GM18868 (cell line): Measurements from ENCODE around the gene TRPV5.

Experiments used
- ATAC-seq: cut with Tn5 transposase; IDR thresholded peaks from one replicate; pipeline ENCODE4 v1.9.1; 2021; ENCODE audit warnings: mild to moderate bottlenecking, moderate library complexity; ENCODE audit not compliant: unreplicated experiment

TRPV5 gene

DNA sequence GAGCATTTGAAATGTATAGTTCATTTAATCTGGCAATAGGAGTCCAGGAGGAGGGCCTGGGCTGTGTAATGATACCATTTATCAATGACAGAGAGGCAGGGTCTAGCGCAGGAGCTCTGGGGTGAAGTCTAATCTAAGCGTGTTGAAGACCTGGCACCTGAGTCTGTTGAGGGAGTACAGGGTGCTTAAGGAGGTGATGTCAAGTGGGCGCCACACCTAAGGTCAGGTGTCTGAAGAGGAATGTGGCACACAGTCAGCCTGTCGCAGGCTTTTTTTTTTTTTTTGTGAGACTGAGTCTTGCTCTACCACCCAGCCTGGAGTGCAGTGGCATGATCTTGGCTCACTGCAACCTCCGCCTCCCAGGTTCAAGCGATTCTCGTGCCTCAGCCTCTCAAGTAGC is 8.0 kb upstream of the TRPV5 start:
- ATAC-seq = no peak

DNA sequence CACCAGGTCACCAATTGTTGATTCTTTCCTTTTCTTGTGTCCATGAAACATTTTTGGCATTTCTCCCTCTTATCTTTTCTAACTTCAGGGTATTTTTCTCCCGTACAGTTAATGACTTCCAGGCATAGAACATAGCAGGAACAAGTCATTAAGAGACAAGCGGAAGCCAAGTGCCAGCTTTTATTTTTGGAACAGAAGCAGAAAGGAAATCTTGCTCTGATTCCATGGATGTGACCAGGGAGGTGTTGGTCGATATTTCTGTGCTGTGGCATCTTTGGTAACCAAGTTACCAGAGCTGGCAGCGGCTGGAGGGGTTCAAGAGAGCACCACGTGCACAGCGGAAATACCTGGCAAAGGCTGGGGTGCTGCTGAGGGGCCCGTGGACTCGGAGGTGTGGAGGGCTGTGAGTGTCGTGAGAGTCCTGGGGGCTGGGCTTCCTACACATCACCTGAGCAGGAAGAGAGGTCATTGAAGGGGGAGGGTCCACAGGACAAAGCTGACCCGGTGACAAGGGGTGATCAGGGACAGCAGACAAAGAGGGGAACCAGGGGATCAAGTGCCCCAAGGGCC is 7.5 kb upstream of the TRPV5 start:
- no peak for ATAC-seq

DNA sequence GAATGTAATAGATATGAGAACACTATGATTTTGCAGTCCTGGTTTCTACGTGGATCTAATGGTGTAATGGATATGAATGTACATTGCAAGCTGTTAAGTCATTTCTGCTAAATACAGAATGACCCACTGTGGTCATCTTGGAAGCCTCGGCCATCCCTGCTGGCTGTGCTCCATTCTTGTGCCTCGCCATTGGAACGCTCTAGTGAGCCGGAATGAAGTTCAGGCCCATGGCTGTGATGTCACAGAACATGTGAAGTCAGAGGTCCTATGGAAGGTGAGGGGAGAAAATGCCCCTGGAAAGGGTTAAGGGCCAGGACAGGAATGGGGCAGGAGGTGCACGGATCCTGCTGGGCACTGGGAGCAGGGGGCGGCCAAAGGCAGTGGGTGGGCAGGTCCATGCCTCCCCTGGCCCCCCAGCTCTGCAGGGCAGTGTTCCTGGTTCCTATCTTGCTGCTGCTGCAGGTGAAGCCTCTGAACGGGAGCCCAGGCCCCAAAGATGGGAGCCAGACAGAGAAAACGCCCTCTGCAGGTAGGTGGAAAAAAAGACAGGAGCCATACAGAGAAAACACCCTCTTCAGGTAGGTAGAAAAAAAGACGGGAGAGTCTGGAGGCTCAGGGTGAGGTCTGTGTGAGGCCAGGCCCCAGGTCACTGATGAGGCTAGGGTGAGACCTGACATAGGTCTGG is 5.8 kb upstream of the TRPV5 start, which contains the start of gene LLCFC1:
LLCFC1 (plus strand) TSS at position 259 of the 685 bp plus-strand sequence; CDS start at position 397, 138 bp downstream.
- ATAC-seq = no peak

DNA sequence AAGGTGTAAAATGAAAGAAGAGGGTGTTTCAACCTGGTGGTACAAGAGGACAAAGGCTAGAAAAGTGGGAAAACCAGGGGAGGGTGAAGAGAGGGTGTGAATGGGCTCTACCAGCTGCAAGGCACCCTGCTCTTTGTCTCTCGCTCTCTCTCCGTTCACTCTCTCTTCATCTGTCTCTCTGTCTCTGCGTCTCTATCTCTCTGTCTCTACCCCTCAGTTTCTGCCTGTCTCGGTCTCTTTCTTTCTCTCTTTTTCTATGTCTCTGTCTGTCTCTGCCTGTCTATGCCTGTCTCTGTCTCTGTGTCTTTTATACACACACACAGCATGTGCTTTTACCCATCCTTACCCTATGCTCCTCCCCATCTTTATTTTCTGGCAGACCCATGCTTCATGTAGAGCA is 5.1 kb upstream of the TRPV5 start:
- no peak for ATAC-seq

DNA sequence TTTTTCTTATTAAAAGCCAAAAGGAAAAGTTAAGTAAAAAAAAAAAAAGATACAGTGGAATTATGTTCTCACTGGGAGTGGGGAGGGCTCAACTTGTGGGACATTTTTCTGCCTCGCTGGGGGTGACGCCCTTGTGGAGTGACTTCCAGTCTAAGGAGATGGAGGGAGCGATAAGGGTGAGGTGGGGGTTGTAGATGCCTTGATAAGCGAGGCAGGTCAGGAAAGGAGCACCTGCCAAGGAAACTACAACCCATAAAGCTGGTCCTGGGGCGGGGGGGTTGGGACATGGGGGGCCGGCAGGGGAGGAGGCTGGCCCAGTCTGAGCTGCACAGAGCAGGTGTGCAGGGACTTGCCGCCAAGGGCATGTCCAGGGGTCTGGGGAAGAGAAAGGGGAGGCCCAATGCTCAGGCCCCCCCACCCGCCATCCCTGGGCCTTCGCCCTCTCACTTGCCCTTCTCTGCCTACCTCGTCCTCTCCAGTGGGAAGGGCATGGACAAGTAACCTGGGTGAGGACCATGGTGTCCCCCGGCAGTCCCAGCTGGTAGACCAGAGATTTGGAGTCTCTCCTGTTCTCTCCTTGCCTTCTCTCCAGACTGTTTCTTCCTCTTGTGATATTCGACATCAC is 2.5 kb upstream of the TRPV5 start:
- no peak for ATAC-seq

DNA sequence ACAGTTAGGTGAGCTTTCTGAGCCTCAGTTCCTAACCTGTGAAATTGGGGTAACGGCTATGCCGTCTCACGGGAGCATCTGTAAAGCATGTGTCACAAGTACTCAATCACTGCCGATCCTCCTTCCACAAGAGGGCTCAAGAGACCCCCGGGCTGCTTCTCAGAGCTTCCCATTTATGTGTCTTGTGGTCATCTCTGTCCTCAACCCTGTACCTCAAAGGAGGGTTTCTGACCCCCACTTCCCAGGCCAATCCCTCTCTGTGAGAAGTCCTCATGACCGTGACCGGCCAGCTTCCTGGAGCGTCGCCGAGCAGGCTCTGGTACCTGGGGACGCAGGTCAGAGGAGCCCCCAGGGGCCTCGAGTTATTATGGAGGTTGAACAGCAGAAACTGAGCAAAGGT is 510 bp upstream of the TRPV5 start:
- ATAC-seq = no peak

DNA sequence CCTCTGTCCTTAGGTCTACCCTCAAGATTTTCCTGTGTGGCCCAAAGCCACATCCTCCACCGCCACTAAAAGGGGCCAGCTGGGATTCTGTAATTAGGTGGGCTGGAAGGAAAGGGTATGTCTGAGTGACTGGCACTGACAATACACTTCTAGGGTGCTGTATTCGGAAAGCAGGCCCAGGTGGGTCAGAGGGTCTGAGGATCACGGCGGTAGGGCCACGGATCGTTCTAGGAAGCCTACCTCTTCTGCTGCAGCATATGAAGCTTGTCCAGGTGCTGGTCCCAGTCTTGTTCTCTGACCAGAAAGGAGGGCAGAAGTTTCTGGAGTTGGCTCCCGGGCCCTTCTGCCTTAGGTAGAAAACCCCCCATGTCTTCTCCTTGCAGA is 462 bp downstream of the TRPV5 start:
- no peak for ATAC-seq

DNA sequence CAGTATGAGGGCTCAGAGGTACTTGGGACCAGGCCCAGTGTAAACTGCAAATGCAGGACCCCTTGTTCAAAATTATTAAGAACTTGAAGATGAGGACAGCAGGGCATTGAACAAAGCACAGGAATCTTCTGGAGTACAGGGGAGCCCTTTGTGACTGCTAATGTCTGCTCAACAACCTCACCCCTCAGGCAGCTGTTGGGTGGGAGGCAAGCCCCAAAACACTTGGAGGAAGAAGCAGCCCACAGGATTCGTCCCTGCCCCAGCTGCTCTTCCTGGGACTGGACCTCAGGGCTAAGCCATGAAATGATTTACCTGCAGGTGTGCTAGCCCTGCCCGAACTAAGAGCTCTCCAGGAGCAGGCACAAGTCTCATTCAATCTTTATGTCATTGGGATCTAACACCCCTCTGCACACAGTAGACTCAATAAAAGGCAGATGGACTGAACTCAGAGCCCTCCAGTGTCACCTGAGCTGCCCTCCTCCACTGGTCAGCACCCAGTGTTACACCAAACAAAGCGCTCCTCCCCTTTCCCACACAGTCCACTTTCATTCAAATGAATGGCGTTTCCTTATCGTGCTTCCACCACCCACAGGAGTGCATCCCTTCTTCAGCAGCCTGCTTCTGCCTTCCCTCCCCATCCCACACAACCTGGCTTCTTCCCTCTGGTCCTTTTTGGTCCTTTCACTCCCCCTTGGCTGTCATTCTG is 1.0 kb downstream of the TRPV5 start:
- ATAC-seq = no peak

DNA sequence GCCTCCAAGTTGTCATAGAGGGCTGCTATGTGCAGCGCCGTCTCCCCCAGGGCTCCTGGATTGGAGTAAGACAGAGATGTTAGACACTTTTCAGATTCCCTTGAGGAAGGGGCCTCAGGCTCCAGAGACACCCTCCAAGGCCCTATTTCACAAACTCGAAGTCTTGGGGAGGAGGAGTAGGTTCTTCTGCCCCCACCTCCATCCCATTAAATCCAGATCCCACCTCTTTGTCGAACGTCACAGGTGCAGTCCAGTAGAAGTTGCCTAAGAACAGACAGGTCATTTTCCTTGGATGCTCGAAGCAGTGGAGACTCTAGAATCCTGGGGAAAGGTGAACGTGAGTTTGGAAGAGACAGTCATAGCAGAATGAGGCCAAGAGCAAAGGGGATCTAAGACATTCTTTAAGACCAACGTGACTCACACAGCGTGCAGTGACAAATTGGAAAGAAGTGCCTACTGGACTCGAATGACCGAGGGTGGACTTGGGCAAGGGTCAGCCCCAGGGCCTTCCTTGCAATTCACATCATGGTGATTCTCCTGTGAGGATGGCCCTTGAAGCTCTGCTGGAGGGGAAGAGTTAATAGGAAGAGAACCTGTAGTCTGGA is 3.3 kb downstream of the TRPV5 start:
- ATAC-seq = no peak

DNA sequence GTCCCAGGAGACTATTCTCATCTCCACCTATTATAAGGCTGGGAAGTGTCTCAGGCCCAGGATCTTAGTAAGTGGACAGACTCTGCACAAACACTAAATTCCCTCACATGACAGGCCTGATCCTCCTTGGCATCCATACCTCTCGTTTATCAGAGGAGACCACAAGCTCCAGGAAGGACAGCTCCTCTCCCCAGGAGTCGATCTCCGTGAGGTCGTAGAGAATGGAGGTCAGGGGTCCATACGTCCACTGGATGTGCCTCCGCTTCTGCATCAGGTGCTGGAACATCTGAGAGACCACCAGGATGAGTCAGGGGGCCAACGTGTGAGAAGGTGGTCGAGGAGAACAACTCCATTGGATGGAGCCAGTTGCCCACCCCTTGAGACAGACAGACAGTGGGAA is 5.6 kb downstream of the TRPV5 start:
- ATAC-seq = no peak

DNA sequence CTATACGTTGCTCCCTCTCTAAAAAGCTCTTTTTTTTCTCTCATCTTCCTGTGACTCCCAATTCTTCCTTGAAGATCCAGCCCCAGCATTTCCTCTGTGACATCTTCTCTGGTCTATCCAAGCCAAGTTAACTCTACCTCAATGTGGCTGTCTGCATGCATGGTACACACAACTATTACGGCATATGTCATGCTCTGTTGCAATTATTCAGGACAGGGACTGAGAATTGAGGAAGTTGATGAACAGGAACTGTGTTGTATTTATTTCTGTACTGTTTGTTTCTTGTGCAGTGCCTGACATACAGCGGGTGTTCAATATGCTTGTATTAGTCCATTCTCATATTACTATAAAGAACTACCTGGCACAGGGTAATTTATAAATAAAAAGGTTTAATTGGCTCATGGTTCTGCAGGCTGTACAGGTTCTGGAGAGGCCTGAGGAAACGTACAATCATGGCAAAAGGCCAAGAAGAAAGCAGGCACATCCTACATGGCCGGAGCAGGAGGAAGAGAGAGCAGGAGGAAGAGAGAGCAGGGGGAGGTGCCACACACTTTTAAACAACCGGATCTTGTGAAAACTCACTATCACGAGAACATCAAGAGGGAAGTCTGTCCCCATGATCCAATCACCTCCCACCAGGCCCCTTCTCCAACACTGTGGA is 6.3 kb downstream of the TRPV5 start:
- ATAC-seq = peak; percentile 49

DNA sequence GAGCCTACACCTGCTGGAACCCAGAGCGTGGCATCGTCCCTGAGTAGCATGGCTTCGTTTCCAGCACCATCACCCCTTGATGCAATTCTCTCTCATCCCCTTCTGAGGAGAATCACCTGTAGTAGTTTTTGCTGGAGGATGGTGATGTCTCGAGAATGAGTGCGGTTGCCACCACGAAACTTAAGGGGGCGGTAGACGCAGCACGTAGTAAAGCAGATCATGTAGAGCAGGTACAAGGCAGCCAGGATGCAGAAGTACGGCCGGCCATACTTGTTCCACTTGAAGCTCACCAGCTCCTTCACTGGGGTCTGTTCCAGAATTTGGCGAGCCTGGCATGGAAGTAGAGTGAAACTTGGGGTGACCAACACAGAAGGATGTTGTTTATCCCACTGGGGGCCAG is 8.1 kb downstream of the TRPV5 start:
- ATAC-seq = peak; percentile 45

DNA sequence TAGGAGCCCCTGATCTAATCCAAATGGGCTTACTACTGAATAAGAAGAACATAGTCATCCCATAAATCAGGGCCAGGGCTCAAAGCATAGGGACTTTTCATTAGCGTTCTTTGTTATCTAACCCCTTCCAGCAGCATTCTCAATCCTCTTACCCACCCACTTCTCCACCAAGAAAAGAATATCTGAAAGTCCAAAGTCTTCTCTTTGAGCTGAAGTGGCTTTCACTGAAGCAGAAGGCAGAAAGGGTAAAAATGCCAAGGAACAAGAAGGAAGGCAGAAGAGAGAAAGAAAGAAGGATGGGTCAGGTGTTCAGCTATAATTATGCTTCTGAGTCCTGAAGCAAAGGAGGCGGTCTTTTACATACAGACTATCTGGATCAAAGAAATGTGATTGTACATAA is 10.2 kb downstream of the TRPV5 start:
- no peak for ATAC-seq

DNA sequence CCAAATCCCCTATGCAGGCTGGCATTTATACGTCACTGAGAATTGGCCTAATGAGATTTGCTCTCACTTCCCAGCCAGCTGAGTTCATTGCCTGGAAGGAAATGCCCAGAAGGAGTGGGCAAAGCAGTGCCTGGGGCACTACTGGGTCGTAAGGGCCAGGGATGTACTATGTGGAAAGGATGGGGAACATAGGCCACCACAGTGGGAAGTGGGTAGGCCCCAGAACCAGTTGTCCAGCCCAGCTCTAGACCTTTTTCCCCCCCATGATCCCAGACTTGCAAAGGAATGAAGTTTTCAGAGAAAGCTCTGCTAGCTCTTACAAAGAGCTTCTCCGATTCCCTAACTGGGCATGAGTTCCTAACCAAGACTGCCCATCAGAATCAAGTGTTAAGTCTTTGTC is 13.9 kb downstream of the TRPV5 start:
- ATAC-seq = no peak

DNA sequence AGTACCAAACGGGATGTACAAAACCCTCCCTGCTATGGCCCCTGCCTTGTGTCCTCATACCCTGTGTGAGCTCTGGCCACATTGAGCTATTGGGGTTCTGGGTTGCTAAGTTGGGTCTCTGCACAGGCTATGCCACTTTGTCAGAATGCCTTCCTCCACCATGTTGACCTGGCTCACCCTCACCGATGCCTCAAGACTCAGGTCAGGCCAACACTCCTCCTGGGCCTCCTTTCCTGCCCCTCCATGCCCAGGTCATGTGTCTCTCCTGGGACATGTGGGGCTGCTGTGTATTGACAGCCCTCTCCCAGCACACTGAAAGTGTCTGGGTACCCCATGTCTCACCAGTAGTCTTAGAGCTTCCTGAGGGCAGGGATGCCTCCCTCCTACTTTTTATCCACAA is 14.6 kb downstream of the TRPV5 start:
- no peak for ATAC-seq

DNA sequence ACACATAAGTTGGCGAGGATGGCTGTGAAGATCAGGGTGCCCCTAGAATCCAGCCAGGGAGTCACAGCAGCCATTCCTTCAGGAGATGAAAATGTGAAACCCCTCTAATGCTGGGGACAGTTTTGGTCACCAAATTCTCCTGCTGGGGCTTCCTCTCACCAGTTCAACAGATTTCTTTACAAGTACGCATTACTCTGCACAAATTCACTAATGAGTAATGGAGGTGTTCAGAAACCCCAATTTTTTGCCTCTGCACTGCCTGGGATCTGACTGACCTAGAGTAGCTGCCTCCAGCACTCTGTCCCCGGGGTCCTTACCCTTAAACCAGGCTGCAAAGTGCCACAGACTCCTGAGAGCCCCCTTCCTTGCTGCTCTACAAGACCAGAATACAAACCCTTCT is 16.1 kb downstream of the TRPV5 start:
- ATAC-seq = no peak

DNA sequence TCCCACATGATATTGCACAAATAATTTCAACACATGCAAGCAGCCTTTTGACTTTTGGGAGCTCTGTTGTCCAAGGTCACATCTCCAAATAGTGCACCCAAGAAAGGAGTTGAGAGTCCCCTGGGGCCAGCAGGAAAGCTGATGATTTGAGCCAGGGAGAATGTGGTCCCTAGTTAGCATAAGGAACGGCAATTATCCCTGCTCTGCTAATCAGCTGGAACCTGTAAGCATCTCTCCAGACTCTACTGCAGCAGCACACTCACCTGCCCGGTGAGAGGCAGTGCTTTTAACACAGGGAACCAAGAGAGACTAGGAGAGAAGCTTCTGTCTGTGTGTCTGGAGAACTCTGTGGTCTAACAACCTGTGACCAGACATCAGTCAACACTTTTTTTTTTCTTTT is 17.0 kb downstream of the TRPV5 start:
- no peak for ATAC-seq

DNA sequence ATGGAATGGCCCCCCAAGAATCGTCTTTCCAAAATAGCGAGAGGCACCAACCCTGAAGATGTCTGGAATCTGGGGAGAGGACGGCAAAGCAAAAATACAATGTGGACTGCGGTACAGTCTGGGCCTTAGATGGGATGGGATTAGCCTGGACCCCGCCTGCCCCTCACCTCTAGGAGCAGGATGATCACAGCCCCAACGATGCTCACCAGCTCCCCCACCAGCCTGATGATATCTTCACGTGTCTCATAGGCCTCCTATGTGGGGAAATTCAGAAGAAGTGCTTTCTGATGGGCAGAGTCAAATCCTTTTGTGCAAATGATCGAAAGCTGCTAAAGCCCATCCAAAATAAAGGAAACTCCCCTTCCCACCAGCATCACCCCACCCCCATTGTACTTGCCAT is 18.2 kb downstream of the TRPV5 start:
- ATAC-seq = no peak

DNA sequence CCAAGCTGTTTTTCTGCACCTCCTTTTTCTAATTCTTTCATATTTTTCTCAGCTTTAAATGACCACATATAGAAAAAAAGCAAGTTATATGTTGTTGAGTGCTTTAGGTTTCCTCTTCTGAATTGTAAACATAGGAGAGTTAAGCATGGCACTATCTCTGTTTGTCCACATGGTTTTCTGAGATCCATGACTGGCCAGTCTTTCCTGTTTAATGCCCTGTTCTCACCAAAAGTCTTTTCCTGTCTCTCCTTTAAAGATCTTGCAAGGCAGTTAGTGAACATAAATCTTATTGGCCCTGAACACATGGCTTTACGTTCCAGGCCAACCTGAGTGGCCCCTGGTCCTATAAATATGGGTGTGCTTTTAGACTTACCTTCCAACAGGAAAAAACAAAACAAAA is 19.4 kb downstream of the TRPV5 start:
- ATAC-seq = no peak

DNA sequence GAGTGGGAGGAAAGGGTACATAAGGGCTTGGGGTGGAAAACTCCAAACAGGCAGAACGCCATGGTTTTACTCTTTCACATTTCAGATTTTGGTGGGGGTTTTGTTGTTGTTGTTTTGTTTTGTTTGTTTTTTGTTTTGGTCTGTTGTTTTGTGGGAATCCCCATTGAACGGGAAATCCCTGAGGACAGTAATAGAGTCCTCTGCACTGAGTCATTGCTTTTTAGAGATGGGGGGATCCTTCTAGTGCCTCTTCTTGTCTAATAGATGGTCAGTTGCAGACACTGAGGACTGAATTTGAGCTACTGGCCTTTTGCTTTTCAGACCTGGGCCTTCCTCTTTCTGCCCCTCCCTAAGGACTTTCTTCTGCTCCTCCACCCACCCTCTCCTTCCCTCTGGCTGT is 20.0 kb downstream of the TRPV5 start:
- no peak for ATAC-seq

DNA sequence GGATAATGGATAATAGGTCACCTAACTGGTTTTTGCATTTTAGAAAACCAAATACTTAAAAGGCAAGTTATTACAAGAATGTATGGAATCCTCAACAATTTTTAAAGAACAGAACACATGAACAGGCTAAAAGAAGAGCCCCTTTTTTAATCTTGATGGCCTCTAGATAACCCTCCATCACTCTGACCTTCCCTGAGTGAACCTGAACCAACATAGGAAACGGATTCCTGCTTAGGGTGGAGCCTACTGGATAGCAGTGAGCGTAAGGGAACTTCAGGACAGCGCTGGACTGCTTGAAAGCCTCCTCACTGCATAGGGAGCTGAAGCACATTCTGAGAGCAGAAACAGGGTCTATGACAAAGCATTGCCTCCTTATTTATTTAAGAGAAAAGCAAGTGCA is 20.5 kb downstream of the TRPV5 start:
- ATAC-seq = no peak
